Raji (cell line): ENCODE measurements around the gene C1orf105.

ENCODE experiments used
- POLR2A ChIP-seq: IDR thresholded peaks from 2 replicates; pipeline ENCODE4 v1.6.1; 2011; ENCODE audit warnings: low read depth, low read length, control low read depth; ENCODE audit not compliant: insufficient read depth

The C1orf105 gene

GRCh38 chr1:172457479-172458130, 37.1 kb downstream of the C1orf105 start:
- no peak for TF ChIP-seq POLR2A

DNA sequence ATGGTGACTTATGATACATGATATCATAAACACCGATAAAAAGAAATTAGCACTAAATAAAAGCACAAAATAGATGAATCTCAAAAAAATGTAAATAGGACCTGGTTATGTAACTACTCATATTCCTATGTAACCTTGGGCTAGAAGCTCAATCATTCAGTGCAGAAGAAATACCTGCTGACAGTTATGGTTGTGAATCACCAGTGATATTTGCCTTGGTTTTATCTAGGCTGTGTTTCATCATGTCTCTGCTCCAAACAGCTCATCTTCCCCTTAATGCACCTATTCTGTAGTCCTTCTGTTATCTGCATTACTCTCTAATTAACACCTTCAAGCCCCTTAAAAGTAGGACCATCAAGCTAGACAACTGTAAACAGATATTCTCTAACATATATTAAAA, 39.7 kb downstream of the C1orf105 start:
- no peak for TF ChIP-seq POLR2A

- no peak for TF ChIP-seq POLR2A
Measured at GRCh38 chr1:172460887-172461315, 40.4 kb downstream of the C1orf105 start.

GRCh38 chr1:172465617-172466016, 45.1 kb downstream of the C1orf105 start:
- no peak for TF ChIP-seq POLR2A

- TF ChIP-seq POLR2A, result no peak
Measured at GRCh38 chr1:172466795-172467407, 46.4 kb downstream of the C1orf105 start.

- no peak for TF ChIP-seq POLR2A
Measured at GRCh38 chr1:172467446-172467845, 47.0 kb downstream of the C1orf105 start.

GRCh38 chr1:172468296-172468695, 47.8 kb downstream of the C1orf105 start:
- TF ChIP-seq POLR2A, result no peak

- no peak for TF ChIP-seq POLR2A
Measured at GRCh38 chr1:172469717-172470116, 49.2 kb downstream of the C1orf105 start.

DNA sequence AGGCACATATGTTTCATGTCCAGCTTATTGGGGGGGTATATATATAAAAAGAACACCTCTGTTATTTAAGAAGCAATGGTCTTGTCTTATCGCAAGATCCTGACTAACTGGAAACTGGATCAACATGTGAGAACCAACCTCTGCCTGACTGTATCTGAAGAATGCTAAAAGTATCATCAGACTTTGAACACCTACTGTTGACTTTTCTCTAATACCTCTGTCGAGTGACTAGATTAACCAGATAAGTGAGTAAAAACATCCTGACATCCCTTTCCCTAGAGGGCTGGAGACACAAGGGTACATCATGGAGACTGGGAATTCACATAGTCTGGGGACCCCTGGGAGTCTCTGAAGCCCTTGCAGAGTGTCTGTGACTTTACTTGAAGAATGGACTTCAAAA, 49.7 kb downstream of the C1orf105 start:
- no peak for TF ChIP-seq POLR2A

DNA sequence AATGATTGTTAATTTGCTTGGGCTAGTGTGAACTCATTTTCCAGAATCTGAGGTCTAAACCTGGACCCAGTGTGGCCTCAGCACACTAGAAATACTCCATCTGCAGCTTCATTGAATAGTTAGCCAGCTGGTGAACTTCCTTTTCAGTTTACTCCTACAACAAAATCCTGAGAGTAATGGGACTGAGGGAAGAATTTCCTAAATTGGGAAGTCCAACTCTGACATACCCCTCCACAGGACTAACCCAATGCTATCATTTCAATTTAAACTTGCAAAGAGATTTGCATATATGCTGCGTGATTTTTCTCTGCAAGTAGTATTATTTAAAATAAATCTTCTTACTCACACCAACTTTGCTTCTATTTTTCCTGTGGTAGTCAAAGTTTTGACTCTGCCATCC, 51.2 kb downstream of the C1orf105 start:
- TF ChIP-seq POLR2A, result no peak

DNA sequence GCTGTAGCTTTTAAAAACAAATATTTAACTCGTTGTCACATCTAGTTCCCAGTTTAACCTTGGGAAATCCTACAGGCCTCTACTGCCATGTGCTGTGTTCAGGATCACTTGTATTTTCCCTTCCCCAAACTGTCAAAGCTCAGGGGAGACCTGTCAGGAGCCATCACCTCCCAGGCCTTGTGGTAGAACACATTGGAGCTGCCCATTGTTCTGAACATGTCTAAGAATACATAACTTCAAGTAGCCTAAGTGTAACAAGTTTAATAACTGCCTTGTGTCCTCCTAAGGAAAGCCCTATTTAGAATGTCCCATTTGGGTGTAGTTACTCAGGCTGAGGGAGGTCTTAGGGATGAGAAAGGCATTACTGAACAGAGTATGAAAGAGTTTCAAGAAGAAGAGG, 52.0 kb downstream of the C1orf105 start:
- no peak for TF ChIP-seq POLR2A

DNA sequence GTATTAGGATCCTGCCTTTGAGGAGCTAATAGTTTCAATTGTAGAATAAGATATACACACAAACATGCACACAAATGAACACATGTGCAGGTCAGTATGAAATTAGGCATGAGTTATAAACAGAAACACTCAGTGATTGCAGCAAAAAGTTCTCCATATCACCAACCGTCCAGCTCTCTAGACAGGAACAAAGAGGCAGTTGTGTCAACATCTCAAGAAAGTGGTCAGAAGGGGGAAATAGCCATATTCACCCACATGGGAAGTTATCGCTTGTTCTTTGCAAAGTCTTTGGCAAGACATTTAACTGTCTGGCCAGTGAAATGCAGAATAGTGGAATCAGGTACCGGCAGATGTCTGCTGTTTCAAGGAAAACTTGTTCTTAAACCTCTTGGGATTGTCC, 52.8 kb downstream of the C1orf105 start:
- no peak for TF ChIP-seq POLR2A

- no peak for TF ChIP-seq POLR2A
Measured at GRCh38 chr1:172473842-172474241, 53.4 kb downstream of the C1orf105 start.

- no peak for TF ChIP-seq POLR2A
Measured at GRCh38 chr1:172476218-172476811, 55.8 kb downstream of the C1orf105 start.

- TF ChIP-seq POLR2A, result no peak
Measured at GRCh38 chr1:172477216-172477615, 56.7 kb downstream of the C1orf105 start.

GRCh38 chr1:172477741-172478140, 57.3 kb downstream of the C1orf105 start:
- no peak for TF ChIP-seq POLR2A
